Neural cell (in vitro differentiated cells): ENCODE measurements around the gene DNAH10.

Experiments used
- CTCF ChIP-seq: fragments of 450-650 bp; IDR thresholded peaks from 2 replicates; pipeline ENCODE4 v1.5.1; 2014; ENCODE audit warnings: antibody characterized with exemption, mild to moderate bottlenecking, moderate library complexity; ENCODE audit not compliant: poor library complexity, severe bottlenecking
- POLR2AphosphoS5 ChIP-seq: IDR thresholded peaks from 2 replicates; pipeline ENCODE4 v1.6.1; 2012

GRCh38 chr12:123744836-123745235, 17.3 kb upstream of the DNAH10 start:
- no peak for TF ChIP-seq CTCF
- no peak for TF ChIP-seq POLR2AphosphoS5
